ENCODE data around the gene PSD4. TPM values are rescaled to one million over a fixed set of nuclear protein-coding genes. Genes with fewer than 3 reads are reported as not detected.

PSD4 gene
- total and polyA plus RNA-seq, 2 of the 8 experiments (the other 6 are each of a cell fraction or from before 2014, with no cell fraction given) = 0.53 to 1.2 TPM

DNA sequence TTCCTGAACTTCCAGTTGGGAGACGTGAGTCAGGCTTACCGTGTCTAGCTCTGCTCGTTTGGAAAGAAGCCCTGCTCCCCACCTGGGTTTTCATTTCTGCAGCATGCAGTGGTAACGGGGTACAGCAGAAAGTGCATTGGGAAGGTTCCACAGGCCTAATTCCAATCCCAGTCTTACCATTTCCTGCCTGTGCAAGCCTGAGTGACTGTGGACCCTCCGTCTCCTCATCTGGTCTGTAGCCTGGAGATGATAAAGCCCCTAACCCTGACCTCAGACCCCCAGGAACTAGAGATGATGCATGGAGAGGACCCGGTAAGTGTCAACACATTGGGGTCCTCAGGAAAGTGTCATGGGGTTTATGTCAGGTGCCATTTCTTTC is 5.8 kb upstream of the PSD4 start:
- peaks cover 0 to 4% (median 3%) of the 10 kb centered on the region in 4 experiments; a peak in 1 of 7 replicates for H3K27me3 ChIP-seq (replicated peaks in 1 of 4; ENCODE audit: control insufficient read depth in 3 of 4, extremely low read depth in 1 of 4, insufficient read depth in 3 of 4, low read length in 3 of 4)
- no peak overlapping the region for H3K18ac ChIP-seq (ENCODE audit: extremely low read depth, low read length)
- no peak overlapping the region for H3K9ac ChIP-seq (replicated peaks in 1 of 4; ENCODE audit: extremely low read depth in 1 of 4, low read depth in 3 of 4, low read length in 3 of 4)
- no peaks in the 10 kb centered on the region for H3K9me3 ChIP-seq (ENCODE audit: insufficient read depth in 2 of 2, low read depth in 1 of 2, low read length in 1 of 2)
- no peak overlapping the region for H2BK12ac ChIP-seq (ENCODE audit: low read depth, low read length)
- no peak overlapping the region for H2BK20ac ChIP-seq (ENCODE audit: low read length)
- no peak overlapping the region for H2BK5ac ChIP-seq (ENCODE audit: low read depth, low read length)
- ChIA-PET CTCF (ENCODE audit: partially characterized antibody) (interaction anchor here (0.6 to 8.4 kb wide), 6 partner anchors 9 to 1349 kb away, joined by 3 to 85 read pairs (median 4); no protein-coding TSS in a partner anchor), POLR2A (ENCODE audit: partially characterized antibody) (no interaction called here)
- H2AFZ ChIP-seq (ENCODE audit: low read length) = no peak overlapping the region
- TF ChIP-seq EGR1 (IDR thresholded peaks at IDR 0.05; ENCODE audit: borderline replicate concordance, low read depth, low read length) (no peak), CHD1 (IDR thresholded peaks at IDR 0.05; ENCODE audit: low read depth, low read length) (no peak), SP1 (IDR thresholded peaks at IDR 0.05; ENCODE audit: low read depth, low read length) (no peak)
- no peak overlapping the region for H3K14ac ChIP-seq (ENCODE audit: insufficient read length)
- H3K4me3 ChIP-seq (ENCODE audit: extremely low read depth in 1 of 4, insufficient read depth in 2 of 4, low read depth in 3 of 4, low read length in 4 of 4) = no peak overlapping the region
- no peak overlapping the region for H4K5ac ChIP-seq (ENCODE audit: insufficient read length, low read depth, low read length)
- 96% methylated on average over 6 of the region's 6 CpGs; no CpG with 5 or more reads in 1 of the 2 experiments for WGBS, 2 experiments (ENCODE audit: extremely low coverage in 1 of 2, insufficient coverage in 1 of 2, insufficient read length in 1 of 2, insufficient replicate concordance in 2 of 2, low coverage in 1 of 2, low lambda C conversion rate in 2 of 2, missing lambda C conversion rate in 1 of 2)
- no peak overlapping the region; the same call in 1 of the 2 replicates for H4K8ac ChIP-seq (ENCODE audit: extremely low read depth, insufficient read depth, low read length)
- no peaks in the 10 kb centered on the region for H3K36me3 ChIP-seq (ENCODE audit: control insufficient read depth in 2 of 4, insufficient read depth in 4 of 4, low read length in 3 of 4)
- H3K79me2 ChIP-seq (ENCODE audit: control insufficient read depth in 1 of 2, insufficient read depth in 2 of 2, low read length in 2 of 2) = no peaks in the 10 kb centered on the region
- no peak overlapping the region for H4K91ac ChIP-seq (replicated peaks; ENCODE audit: insufficient read length, low read length)
- H3K4me2 ChIP-seq (ENCODE audit: insufficient read depth in 1 of 2, low read depth in 2 of 2, low read length in 2 of 2) = no peak overlapping the region
- H3K23me2 ChIP-seq (ENCODE audit: low read depth, low read length) = no peaks in the 10 kb centered on the region
- DNase-seq (ENCODE audit: low read depth in 1 of 2, low spot score in 2 of 2) = peak in 1 of 2 experiments; percentile 26
- no peak overlapping the region for H3K4ac ChIP-seq (replicated peaks; ENCODE audit: insufficient read length, low read depth, low read length)
- H3K27ac ChIP-seq (ENCODE audit: low read depth, low read length) = no peak overlapping the region
- peaks cover 0 to 4% (median 0%) of the 10 kb centered on the region in 4 experiments; a peak in 2 of 7 replicates for H3K4me1 ChIP-seq (replicated peaks in 1 of 4; ENCODE audit: control insufficient read depth in 3 of 4, insufficient read depth in 4 of 4, low read length in 3 of 4)
- H2BK15ac ChIP-seq (ENCODE audit: low read length) = no peak overlapping the region
- H3K79me1 ChIP-seq (ENCODE audit: low read depth, low read length) = no peaks in the 10 kb centered on the region
- no peak overlapping the region for H2BK120ac ChIP-seq (replicated peaks; ENCODE audit: low read depth, low read length)
- H2AK5ac ChIP-seq (ENCODE audit: low read depth, low read length) = no peak overlapping the region
- no peaks in the 10 kb centered on the region for H4K20me1 ChIP-seq (replicated peaks in 1 of 2; ENCODE audit: control insufficient read depth in 1 of 2, insufficient read depth in 2 of 2, low read length in 2 of 2)
- H3K23ac ChIP-seq (ENCODE audit: insufficient read length) = no peak overlapping the region
- FAIRE-seq = no peak
- H3K56ac ChIP-seq (replicated peaks; ENCODE audit: insufficient read length, low read depth, low read length) = no peak overlapping the region
